Liver (tissue), 3 donors: ENCODE data around the gene ILKAP.

Source experiments
- ATF3 ChIP-seq: IDR thresholded peaks from 2 replicates; pipeline ENCODE4 v1.6.1; 2016; ENCODE audit warnings: antibody characterized with exemption
- EGR1 ChIP-seq, 2 donors: IDR thresholded peaks; 2 replicates each; pipeline ENCODE4 v1.6.1; 2016 to 2018; ENCODE audit warnings: antibody characterized with exemption in 2 of 2, low read depth in 2 of 2
- FOXA1 ChIP-seq: IDR thresholded peaks from 2 replicates; pipeline ENCODE4 v1.6.1; 2016; ENCODE audit warnings: antibody characterized with exemption
- GABPA ChIP-seq, 2 donors: IDR thresholded peaks in 1 of 2; conservative IDR thresholded peaks in 1 of 2; 2 replicates each; pipeline ENCODE4 v1.6.1; 2016; ENCODE audit warnings: antibody characterized with exemption in 2 of 2, mild to moderate bottlenecking in 1 of 2, moderate library complexity in 1 of 2
- HNF4G ChIP-seq: IDR thresholded peaks from 2 replicates; pipeline ENCODE4 v1.6.1; 2016; ENCODE audit warnings: antibody characterized with exemption
- NR2F2 ChIP-seq: IDR thresholded peaks from 2 replicates; pipeline ENCODE4 v1.6.1; 2016; ENCODE audit warnings: antibody characterized with exemption
- RAD21 ChIP-seq, 2 donors: IDR thresholded peaks; 2 replicates each; pipeline ENCODE4 v1.6.1; 2016; ENCODE audit warnings: antibody characterized with exemption in 2 of 2, mild to moderate bottlenecking in 2 of 2
- TAF1 ChIP-seq: conservative IDR thresholded peaks from 2 replicates; pipeline ENCODE4 v1.6.1; 2016; ENCODE audit warnings: antibody characterized with exemption, mild to moderate bottlenecking
- YY1 ChIP-seq: IDR thresholded peaks from 2 replicates; pipeline ENCODE4 v1.6.1; 2016; ENCODE audit warnings: antibody characterized with exemption, mild to moderate bottlenecking
- TF ChIP-seq, protein P1 (sequence below): IDR thresholded peaks from 2 replicates; pipeline ENCODE4 v1.6.1; 2016; ENCODE audit warnings: antibody characterized with exemption, mild to moderate bottlenecking
- TF ChIP-seq, protein P2 (sequence below): fragments of 150-350 bp; IDR thresholded peaks from 2 replicates; pipeline ENCODE4 v1.5.1; 2017; ENCODE audit warnings: improper control_type of control experiment, low read depth, low read length; ENCODE audit not compliant: missing input control
- donor health status: healthy.
- donor health status: healthy.

GRCh38 chr2:238143239-238143951 is 60.1 kb downstream of the ILKAP start:
- TF ChIP-seq RAD21 (IDR thresholded peaks at IDR 0.05) (no peak), TAF1 (no peak), HNF4G (no peak), EGR1 (IDR thresholded peaks at IDR 0.05; ENCODE audit: low read depth in 2 of 2) (no peak), YY1 (no peak), FOXA1 (no peak), GABPA (IDR thresholded peaks at IDR 0.05 in 1 of 2, conservative IDR thresholded peaks at IDR 0.05 in 1 of 2) (no peak), ATF3 (no peak), NR2F2 (no peak)
- TF ChIP-seq, protein P1, sequence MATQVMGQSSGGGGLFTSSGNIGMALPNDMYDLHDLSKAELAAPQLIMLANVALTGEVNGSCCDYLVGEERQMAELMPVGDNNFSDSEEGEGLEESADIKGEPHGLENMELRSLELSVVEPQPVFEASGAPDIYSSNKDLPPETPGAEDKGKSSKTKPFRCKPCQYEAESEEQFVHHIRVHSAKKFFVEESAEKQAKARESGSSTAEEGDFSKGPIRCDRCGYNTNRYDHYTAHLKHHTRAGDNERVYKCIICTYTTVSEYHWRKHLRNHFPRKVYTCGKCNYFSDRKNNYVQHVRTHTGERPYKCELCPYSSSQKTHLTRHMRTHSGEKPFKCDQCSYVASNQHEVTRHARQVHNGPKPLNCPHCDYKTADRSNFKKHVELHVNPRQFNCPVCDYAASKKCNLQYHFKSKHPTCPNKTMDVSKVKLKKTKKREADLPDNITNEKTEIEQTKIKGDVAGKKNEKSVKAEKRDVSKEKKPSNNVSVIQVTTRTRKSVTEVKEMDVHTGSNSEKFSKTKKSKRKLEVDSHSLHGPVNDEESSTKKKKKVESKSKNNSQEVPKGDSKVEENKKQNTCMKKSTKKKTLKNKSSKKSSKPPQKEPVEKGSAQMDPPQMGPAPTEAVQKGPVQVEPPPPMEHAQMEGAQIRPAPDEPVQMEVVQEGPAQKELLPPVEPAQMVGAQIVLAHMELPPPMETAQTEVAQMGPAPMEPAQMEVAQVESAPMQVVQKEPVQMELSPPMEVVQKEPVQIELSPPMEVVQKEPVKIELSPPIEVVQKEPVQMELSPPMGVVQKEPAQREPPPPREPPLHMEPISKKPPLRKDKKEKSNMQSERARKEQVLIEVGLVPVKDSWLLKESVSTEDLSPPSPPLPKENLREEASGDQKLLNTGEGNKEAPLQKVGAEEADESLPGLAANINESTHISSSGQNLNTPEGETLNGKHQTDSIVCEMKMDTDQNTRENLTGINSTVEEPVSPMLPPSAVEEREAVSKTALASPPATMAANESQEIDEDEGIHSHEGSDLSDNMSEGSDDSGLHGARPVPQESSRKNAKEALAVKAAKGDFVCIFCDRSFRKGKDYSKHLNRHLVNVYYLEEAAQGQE, result no peak
- TF ChIP-seq, protein P2, sequence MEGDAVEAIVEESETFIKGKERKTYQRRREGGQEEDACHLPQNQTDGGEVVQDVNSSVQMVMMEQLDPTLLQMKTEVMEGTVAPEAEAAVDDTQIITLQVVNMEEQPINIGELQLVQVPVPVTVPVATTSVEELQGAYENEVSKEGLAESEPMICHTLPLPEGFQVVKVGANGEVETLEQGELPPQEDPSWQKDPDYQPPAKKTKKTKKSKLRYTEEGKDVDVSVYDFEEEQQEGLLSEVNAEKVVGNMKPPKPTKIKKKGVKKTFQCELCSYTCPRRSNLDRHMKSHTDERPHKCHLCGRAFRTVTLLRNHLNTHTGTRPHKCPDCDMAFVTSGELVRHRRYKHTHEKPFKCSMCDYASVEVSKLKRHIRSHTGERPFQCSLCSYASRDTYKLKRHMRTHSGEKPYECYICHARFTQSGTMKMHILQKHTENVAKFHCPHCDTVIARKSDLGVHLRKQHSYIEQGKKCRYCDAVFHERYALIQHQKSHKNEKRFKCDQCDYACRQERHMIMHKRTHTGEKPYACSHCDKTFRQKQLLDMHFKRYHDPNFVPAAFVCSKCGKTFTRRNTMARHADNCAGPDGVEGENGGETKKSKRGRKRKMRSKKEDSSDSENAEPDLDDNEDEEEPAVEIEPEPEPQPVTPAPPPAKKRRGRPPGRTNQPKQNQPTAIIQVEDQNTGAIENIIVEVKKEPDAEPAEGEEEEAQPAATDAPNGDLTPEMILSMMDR, result no peak
